Activated CD4-positive, alpha-beta T cell treated with anti-CD3 and anti-CD28 coated beads, Interleukin-2, amount 50 U/mL, for 48 hours (primary cell): ENCODE measurements around the gene ATP11A.
A peak's percentile ranks its signal among the peaks of the same experiment; 100 is the strongest.

Source experiments
- DNase-seq, 2 experiments: peaks; one replicate each; pipeline ENCODE4 v3.0.0-alpha.2; 2020

ATP11A gene

DNA sequence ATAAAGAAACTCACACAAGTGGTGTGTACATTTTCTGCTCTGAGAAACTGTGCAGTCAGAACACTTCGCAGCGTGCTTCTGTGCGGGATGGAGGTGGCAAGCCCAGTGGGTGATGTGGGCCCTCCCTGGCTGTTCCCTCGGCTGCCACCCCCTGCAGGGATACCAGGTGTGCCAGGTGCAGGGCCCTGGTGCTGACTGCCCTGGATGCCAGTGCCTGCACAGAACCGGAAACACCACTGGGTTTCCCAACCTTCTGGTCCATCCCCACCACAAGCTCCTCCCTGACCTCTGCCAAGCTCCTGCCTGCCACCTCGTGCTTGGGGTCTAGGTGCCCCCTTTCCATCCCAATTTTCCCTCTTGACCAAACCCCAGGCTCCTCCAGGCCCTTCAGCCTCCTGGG lies 197.3 kb downstream of the ATP11A start:
- no peak for DNase-seq

DNA sequence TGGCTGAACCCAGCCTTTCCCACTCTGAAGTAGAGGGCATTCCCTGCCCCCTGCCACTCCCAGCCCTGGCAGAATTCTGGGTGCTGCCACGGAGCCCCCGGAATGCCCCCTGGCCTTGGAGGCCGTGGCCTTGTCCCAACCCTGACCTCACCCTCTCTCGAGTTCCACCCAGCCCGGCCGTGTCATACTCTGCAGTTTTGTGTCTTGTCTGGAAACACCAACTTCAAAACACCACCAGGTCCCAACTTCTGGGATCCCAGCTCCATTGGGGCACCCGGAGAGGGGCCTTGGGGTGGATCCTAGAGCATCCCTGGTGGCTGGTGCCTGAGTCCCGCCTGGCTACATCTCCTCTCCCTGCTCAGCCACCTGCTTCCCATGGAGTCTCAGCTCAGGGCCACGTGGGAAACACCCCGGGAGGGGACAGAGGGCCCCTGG lies 197.7 kb downstream of the ATP11A start:
- DNase-seq = no peak

DNA sequence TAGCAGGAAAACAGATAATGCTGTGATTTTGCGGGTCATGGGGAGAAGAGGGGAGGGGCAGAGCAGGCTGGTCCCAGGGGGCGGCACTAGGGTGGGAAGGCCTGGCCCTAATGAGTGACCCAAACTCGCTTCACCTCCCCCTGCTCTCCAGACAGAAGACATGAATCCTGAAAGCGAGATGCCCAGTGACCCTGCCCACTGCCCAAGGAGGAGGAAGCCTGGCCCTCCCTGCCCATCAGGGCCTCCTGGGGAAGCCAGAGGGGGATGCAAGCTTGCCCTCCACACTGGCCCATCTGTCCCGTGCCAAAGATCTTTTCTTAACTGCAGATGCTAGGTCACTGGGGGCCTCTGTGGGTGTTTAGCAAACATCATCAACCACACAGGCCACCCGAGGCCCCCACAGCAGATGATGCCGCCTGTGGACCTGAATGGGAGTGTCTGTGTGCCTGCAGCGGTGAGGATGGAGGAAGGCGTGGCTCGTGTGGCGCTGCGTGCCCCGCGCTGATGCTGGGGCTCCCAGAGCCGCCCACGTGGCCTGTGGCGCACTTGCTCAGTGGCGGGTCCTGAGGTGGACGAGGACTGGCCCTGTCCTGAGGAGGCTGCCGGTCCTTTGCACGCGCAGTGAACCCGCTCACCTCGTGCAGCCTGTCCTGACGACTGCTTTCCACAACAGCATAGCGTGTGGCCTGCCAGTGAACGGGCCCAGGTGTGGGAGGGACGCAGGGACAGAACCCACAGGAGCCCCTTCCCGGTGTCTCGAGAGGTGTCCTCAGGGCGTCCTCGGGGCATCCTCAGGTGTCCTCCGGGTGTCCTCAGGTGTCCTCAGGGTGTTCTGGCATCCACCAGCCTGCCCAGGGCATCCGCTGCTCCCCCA lies 198.6 kb downstream of the ATP11A start:
- DNase-seq = no peak

DNA sequence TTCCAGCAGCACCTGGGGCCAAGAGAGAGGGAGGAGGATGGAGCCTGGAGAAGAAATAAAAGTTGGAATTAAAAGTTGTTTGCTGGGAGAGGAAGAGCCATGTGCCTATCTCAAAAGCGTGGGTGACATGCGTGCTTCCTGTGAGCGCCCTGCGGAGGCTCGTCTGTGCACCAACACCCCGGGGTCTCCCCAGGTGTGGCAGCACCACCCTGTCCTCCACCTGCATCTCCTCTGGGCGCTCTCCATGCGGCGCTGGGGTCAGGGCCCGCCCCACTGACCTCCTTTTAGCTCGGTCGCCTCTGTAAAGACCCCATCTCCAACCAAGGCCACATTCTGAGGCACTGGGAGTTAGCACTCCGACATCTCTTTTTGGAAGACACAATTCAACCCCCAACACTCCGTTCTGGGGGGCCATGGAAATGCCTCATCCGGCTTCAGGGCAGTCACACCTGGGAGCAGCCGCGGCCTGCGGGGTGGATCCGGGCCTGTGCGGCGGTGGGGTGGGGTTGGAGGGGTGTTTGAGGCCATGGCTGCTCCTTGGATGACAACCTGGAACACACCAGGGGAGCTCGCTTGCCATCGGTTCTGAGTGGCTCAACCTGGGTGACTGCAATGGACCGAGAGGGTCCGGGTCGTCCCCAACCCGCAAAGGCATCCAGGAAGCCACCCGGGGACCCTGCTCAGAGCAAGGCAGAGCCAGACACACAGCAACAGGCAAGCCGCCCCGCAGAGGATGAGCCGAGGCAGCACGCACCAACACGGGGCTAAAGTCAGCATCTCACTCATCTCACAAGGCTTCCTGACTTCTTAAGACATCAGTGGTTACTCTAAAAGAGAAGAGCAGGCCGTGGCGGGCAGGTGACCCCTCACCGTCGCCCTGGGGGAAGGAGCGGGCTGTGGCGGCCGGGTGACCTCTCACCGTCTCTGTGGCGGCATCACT lies 199.8 kb downstream of the ATP11A start:
- DNase-seq = no peak

DNA sequence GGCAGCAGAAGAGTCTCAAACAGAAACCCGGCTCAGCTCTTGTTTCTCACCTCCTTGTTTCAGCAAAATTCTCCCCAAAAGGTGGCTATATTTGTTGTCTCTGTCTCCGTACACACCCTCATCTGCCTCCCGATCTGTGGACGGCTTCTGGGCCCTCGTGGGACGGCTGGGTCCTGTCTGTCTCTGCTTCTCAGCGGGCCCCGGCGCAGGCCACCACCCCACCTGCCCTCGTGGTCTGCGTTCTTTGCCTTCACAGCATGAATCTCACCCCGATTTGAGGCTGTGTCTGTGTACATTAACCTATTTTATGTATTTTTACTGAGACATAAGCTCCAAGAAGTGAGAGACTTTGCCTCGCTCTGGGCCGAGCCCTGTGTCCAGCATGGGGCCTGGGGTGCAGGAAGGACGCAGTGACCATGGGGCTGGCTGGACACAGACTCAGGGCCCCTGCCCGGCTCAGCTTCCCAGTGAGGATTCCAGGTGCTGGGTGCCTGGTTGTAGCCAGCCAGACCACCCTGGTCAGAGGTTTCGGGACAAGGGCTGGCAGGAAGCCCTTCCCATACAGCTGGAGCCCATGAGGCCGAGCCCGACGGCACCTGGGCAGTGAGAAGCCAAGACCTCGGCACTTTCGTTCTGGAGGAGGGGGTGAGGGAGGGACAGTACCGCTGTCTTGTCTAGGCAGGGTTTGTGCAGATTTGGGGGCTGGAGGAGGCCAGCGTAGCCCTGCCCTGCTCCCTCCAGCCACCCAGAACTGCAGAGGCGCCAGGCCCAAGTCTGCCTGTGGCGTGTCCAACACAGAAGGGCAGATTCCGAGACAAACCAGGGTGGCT lies 200.7 kb downstream of the ATP11A start:
- no peak for DNase-seq

DNA sequence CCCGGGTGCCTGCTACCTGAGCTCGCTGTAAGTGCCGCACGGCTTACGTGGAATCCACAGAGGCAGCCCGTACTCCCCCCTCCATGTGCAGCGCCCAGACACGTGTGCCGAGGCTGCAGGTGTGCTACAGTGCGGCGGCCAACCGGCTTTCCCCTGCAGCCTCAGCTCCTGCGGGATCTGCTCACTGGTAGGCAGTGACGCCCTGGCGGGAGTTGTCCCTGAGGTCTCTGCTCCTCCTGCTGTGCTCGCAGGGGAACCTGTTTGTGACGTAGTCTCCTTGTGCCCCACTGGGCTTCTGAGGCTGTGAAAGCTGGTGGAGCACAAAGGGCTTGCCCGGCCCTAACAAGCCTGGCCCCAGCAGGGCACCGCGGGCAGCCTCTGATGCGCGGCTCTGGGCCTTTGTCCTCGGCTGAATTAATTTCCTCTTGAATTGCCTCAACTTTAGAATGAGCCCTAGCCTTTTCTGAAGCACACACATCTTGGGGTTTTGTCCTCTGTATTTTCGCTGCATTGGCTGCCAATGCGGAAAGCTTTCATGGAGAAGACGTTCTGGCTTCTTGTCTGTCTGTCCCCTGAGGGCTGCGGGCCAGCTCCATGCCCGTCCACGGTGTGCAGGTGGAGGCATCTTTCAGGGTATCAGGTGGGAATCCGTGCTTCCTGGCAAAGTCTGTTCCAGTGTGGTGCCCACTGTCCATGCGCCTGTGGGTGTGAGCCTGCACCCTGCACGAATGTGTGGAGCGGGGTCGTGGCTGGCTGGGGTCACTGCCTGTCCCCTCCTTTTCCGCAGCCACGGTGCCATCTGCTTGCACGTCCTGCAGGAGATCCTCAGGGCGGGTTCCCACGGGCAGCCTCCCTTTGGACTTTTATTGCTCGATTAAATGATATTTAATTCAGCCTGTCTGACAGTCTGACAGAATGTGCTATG lies 201.9 kb downstream of the ATP11A start:
- DNase-seq = no peak

DNA sequence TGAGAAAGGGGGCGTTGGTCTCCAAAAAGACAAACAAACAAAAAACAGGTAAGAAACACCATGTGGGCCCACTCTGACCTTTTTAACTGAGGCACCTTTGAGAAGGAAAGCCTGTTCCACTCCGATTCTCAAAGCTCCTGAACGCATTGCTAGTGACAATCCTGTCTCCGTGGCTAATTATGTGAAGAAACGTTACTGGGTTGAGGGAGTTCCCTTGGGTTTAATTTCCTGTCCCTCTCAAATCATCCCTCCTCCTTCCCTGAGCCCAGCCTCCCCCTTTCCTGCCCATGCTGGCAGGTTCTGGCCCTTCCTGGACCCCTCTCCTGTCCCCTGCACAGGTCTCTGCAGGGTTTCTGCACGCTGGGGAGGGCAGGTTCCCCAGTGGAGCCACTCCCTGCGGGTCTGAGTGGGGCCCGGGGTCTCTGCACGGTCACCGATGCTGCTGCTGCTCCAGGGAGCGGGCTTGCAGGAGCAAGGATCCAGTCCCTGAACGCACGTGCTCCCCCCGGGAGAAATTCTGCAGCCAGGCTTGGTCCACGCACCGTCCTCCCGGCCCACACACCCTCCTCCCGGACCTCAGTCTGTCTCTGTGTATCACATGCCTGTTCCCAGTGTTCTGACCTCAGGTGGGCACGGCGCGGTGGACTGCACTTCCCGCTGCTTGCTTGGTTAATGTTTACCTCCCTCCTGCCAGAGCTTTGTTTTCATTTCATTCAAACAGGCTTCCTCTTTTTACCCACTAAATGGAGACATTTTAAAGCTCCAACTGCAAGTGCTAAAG lies 202.8 kb downstream of the ATP11A start:
- no peak for DNase-seq

DNA sequence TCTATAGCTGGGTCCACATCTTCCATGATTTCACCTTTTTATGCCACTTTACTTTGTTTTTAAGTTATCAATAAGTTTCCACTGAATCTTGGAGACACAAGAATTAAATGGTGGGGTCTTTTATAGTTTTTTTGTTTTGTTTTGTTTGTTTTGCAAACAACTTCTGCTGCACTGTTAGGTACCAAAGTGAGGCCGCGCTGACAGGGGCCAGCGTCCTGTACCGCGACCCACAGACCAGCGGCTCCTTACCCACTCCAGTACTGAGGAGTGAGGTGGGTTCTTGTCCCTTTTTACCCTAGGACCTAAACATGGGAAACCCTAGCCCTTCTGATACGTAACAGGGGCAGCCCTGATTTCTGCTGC lies 203.3 kb downstream of the ATP11A start:
- no peak for DNase-seq

DNA sequence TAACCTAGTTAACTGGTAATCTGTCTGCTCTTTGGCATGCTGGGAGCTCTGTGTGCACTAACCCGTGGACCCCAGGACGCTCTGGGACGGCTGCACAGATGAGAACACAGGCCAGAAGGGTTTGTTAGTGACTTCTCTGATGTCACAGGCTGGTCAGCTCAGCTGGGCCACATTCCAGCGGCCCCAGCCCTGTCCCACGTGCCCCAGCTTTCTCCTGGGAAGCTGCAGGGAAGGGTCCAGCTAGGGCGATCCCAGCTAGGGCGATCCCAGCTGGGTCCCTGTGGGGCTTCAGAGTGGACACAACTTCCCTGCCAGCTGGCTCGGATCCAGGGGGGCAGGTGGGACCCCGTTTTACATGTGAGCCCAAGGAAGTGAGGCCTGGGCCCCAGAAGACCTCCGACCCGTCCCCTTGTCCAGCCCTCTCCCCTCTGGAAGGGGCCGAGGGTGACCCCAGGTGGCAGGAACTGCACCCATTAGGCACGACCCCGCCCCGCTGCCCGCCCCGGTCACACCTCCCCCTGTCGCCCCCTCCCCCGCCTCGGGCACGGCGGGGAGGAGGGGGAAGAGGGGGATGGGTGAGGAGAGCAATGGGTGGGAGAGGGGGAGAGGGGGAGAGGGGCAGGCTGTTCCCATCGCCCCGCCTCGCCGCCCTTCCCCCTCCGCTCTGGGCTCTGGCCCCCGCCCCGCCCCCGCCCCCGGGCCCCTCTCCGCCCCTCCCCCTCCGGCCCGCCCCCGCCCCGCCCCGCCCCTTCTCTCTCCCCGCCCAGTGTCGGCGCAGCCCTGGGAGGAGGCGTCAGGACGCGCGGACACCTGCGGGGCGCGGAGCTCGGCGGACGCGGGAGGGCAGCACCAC lies 204.0 kb downstream of the ATP11A start:
- DNase-seq = peak in 1 of 2 experiments; percentile 21

DNA sequence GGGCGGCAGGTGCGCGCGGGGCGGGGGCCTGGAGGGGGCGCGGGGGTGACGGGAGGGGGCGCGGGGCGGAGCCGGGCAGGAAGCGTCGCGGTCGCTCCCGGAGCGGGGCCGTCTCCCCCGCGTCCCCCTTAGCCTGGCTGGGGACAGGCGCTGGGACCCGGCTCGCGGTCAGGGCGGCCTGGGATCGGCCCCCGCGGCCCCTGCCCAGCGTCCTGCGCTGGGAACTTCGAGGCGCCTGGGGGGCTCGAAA lies 204.5 kb downstream of the ATP11A start:
- DNase-seq = no peak

DNA sequence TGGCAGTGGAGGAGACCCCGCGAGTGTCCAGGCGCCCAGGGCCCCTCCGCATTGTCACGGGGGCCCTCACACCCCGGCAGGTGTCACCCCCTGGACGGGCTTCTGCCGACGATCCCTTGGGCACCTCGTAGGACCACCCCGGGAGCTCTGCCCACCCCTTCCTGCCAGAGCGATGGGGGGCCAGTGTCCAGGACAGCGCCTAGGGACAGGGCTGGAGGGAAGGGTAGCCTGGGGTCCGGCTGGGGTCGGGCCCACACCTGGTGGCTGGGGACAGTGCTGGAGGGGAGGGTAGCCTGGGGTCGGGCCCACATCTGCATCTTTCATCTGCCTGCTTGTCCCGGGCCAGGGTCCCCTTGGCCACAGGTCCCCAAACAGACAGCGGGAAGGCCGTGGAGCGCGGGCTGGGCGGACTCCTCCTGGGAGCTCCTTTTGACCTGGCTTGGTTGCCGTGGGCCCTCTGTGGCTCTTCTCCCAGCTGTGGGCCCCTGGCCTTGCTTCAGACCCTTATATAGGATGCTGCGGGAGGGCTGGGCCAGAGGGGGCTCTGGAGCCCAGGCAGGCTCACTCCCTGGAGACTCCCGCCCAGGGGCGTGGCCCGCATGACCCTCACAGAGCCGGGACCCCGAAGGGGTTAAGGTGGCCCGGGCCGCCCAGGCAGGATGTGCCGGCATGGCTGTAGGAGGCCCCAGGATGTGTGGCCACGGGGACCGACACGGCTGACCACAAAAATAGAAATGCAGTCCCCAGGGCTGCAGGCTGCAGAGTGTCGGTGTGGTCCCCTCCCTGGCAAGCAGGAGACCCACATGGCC lies 205.0 kb downstream of the ATP11A start:
- no peak for DNase-seq

DNA sequence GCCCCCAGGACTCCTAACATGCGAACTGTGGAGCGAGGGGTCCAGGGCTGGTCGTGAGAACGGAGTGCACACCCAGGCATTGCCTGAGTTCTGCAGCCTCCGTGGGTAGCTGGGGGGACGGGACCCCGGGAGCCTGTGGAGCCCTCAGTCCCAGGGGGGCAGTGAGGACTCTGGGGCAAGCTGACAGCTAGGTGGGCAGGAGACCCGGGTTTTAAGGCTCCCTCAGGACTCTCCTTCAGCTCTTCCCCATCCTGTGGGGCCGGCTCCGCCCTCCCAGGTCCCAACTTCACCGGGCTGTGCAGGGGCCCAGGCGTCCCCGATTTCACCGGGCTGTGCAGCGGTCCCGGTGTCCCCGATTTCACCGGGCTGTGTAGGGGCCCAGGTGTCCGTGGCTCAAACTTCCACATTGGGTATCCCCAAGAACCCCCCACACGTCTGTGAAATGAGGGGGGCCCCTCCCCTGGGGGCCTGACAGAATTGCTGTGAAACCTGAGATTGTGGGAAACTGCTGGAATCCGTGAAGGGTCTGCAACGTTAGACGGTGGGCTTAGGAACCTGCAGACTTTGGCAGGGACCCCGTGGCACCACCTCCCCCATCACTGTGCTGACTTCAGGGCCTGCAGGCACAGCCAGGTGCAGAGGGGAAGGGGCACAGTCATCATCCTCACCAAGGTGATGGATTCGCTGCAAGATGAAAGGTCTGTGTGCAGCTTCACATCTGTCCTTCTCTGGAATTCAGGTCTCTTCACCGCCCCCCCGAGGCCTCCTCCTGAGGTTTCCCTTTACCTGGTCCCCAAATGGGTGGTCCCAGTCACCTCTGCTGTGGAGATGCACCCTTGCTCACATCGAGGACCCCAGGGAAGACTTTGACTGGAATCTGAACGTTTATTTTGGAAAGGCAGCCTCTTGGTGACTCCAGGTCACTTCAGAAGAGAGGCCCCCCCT lies 206.0 kb downstream of the ATP11A start:
- DNase-seq = no peak

DNA sequence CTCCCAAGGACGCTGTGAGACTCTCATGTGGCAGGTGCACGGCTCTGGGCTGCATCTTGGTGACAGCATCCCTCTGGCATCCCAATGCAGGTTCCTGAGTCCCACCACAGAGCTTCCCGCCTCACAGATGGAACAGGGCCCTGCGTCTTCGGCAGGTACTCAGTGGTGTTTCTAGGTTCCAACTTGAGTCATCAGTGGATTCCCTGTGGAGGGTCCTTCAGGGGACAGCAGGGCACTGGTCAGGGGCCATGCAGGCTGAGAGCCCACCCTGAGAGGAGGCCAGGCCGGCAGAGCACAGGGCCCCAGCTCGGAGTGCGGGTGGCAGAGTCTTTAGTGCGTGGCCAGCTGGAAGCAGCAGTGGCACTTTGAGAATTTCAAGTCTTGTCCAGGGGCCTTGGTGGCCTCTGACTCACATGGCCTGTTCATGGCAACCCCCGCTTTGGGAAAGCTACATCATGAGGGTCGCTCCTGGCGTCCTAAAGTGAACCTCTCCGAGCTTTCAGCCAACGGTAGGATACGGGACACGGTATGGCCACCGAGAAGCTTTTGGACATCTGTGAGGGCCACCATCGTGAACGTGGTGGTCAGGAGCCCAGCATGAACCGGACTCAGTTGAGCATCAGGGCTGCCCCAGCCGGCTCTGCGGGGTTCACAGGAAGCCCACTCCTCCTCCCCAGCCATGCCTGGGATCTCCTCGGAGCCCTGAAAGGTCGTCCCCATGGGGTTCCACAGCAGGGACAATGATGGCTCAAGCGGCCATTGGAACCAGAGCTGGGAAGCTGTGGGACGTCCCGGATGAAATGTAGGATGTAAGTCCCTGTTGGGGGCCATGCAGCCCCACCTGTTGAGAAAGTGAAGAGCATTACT lies 207.1 kb downstream of the ATP11A start:
- DNase-seq = no peak

DNA sequence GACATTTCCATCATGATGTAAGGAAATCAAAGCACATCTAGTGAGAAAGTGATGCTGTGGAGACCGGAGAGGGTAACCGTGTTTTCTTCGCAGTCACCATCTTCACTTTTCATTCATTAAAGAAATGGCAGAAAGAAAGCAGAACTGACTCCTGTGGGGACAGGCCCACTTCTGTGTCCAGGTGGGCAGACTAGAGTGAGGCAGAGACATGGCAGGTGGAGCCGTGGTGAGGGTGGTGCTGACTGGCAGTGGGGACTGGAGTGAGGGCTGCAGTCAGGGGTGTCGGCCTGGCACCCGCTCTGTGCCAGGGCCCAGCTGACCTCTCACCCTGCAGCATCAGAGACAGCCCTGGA lies 207.7 kb downstream of the ATP11A start:
- DNase-seq = no peak

DNA sequence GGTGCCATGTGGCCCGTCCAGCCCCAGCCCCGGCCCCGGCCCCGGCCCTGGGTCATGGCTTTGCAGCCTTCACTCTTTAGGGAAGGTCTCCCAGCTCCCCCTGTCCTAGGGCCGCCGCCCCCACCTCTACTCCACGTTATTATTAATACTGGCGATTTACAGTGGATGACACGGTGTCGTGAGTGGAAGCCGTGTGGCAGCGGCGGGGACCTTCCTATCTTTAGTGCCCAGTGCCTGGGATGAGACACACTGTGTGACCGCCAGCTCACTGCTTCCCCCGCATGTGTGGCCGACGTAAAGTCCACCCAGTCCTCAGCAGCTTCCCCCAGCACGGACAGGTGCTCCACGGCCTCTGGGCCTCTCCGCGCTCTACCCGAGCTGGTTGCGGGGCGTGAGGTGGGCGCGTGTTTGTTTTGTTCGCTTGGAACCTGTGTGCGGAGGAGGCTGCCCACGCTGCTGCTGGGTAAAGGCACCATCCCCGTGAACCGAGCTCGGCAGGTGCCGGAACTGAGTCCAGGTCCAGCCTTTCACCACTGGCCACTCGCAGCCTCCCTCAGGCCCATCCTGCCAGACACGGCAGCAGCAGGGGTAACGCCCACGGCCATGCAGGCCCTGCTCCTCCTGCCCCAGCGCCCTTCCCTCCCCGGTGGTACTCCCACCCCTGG lies 208.2 kb downstream of the ATP11A start:
- DNase-seq = no peak

DNA sequence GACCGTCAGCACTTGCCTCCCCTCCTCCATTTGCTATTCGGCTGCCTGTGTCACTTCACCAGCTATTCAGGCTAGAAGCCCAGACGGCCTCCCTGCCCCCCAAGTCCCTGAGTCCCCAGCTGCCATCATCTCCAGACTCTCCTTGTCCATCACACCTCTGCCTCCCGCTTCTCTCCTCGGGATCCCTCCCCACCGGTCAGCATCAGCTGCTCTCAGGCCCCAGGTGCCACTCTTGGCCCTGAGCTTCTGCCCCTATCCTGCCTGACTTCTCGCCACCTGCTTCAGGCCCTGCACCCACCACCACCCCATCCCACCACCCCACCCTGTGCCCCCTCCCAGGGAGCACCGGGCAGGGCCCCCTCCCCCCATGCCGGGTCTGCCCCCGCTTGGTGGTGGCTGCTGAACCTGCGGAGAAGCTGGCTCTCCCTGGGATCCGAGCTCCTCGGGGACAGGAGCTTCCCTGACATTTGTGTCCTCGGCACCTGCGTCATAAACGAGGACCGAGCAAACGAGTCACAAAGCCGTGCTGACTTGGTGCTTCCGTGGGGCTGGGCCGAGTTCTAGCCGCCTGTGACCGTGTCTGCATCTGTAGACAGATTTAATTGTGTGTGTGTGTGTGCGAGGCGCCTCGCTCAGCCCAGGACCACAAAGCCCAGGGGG lies 208.9 kb downstream of the ATP11A start:
- DNase-seq = no peak
